Neutrophil (primary cell): ENCODE data around the gene LAPTM4A.
"Not testable (repeated sequence)": the region's sequence is repeated elsewhere in the genome, so short reads cannot be mapped to it uniquely, and the experiment has no call there.

Experiments
- H3K27ac ChIP-seq: fragments of 200-600 bp; sonication (generic); 2 replicates; pipeline ENCODE4 v1.5.1; 2016; ENCODE audit warnings: mild to moderate bottlenecking, moderate library complexity
- H3K27me3 ChIP-seq: fragments of 200-600 bp; sonication (generic); 2 replicates; pipeline ENCODE4 v1.6.0; 2016; ENCODE audit warnings: mild to moderate bottlenecking
- H3K36me3 ChIP-seq: fragments of 200-600 bp; sonication (generic); 2 replicates; pipeline ENCODE4 v1.5.1; 2017
- H3K4me1 ChIP-seq, 2 experiments: fragments of 200-600 bp in 1 of 2; sonication (generic) in 1 of 2; 1 replicate in 1 of 2; 2 replicates in 1 of 2; pipeline versions ENCODE4 v1.5.1 to v1.6.1; 2013 to 2016; ENCODE audit warnings: low read depth in 1 of 2, low read length in 1 of 2, mild to moderate bottlenecking in 1 of 2, moderate library complexity in 1 of 2; ENCODE audit not compliant: control insufficient read depth in 1 of 2, insufficient read depth in 1 of 2
- H3K4me3 ChIP-seq, 2 experiments: fragments of 200-600 bp in 1 of 2; sonication (generic) in 1 of 2; 1 replicate in 1 of 2; 2 replicates in 1 of 2; pipeline ENCODE4 v1.5.1; 2013 to 2016; ENCODE audit warnings: low read depth in 1 of 2, low read length in 1 of 2, mild to moderate bottlenecking in 1 of 2, moderate library complexity in 1 of 2
- H3K9me3 ChIP-seq: fragments of 200-600 bp; sonication (generic); 2 replicates; pipeline ENCODE4 v1.5.1; 2016
- TF ChIP-seq, protein P1 (sequence below): fragments of 200-600 bp; sonication (generic); IDR thresholded peaks from 2 replicates; pipeline ENCODE4 v1.5.1; 2016; ENCODE audit warnings: antibody characterized with exemption

Gene LAPTM4A

DNA sequence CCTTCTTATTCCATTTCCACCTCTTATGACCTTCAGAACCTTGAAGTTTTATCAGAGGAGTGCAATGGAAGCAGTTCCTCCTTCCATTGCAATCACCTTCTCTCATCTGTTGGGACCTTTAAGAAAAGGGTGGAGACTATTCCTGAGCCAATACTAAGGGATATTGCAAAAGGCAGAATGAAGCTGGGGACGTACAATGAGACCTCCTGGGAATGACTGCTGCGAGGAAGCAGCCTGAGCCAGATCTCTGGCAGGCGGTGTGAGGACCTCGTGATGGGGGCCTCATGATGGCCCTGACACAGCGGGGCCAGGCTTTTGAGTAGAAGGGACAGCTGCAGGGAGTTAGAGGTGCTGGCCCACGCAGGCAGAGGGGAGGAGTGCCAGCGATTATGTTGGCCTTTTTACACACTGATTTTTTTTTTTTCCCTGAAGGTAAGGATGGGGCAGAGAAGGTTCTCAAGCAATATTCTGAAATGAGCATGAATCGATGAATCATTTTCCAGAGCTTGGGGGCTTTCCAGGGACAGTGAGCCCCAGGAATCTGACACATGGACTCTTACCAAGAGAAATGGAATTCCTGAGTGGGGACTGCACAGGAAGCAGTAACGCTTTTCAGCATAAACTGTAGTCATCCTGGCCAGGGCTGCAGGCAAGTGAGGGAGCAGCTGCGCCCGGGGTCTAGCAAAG, 40.0 kb upstream of the LAPTM4A start:
- TF ChIP-seq, protein P1, sequence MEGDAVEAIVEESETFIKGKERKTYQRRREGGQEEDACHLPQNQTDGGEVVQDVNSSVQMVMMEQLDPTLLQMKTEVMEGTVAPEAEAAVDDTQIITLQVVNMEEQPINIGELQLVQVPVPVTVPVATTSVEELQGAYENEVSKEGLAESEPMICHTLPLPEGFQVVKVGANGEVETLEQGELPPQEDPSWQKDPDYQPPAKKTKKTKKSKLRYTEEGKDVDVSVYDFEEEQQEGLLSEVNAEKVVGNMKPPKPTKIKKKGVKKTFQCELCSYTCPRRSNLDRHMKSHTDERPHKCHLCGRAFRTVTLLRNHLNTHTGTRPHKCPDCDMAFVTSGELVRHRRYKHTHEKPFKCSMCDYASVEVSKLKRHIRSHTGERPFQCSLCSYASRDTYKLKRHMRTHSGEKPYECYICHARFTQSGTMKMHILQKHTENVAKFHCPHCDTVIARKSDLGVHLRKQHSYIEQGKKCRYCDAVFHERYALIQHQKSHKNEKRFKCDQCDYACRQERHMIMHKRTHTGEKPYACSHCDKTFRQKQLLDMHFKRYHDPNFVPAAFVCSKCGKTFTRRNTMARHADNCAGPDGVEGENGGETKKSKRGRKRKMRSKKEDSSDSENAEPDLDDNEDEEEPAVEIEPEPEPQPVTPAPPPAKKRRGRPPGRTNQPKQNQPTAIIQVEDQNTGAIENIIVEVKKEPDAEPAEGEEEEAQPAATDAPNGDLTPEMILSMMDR, result no peak
- H3K27ac ChIP-seq, result no peak overlapping the region
- H3K4me1 ChIP-seq, result no peaks in the 10 kb centered on the region
- H3K4me3 ChIP-seq, result no peak overlapping the region
- H3K9me3 ChIP-seq, result no peaks in the 10 kb centered on the region
- H3K27me3 ChIP-seq, result no peaks in the 10 kb centered on the region
- H3K36me3 ChIP-seq, result no peaks in the 10 kb centered on the region

DNA sequence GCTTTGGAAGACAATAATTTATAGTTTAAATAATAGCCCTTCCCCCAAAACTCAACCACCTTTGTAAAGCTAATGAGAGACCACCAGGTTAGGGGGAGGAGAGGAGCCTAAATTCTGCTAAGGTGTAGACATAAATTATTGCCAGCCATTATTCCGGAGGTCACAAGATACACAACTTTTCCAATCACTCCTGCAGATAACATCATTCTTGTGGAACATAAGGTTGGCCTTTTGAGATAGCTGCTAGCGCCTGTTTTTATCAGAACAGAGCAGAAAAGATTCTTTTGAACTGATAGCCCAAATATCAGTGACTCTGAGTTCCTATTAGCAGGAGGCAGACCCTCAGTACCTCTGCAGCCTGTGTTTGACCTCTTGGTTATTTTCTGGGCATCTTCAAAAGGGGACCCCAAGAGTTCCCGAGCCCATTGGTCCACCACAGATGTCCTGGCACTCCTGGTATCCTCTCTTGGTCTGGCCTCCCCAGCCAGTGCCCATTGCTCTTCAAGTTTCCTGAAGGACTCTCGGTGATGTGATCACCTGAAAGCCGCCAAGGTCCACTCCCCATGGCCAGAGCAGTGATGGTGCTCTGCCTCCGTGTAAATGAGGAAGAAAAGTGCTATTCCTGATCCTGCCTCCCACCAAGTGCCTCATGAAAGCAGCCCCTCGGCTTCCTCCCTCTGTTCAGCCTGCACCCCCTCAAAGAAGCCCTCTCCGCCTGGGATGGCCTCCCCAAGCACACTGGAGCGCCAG, 38.5 kb upstream of the LAPTM4A start:
- no peaks in the 10 kb centered on the region for H3K9me3 ChIP-seq
- no peaks in the 10 kb centered on the region for H3K36me3 ChIP-seq
- H3K27me3 ChIP-seq, result no peaks in the 10 kb centered on the region
- TF ChIP-seq, protein P1, result no peak
- H3K4me1 ChIP-seq, result no peaks in the 10 kb centered on the region
- no peak overlapping the region for H3K4me3 ChIP-seq
- no peak overlapping the region for H3K27ac ChIP-seq

GRCh38 chr2:20085909-20086308, 34.5 kb upstream of the LAPTM4A start:
- H3K27me3 ChIP-seq, H3K4me1 ChIP-seq, H3K4me3 ChIP-seq, H3K9me3 ChIP-seq, H3K36me3 ChIP-seq, H3K27ac ChIP-seq: not testable (repeated sequence)

DNA sequence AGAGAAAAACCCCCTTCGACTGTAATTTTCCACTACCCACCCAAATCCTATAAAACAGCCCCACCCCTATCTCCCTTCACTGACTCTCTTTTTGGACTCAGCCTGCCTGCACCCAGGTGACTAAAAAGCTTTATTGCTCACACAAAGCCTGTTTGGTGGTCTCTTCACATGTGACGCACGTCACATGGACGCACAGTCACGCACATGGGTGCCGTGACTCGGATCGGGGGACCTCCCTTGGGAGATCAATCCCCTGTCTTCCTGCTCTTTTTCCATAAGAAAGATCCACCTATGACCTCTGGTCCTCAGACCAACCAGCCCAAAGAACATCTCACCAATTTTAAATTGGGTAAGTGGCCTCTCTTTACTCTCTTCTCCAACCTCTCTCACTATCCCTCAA, 31.4 kb upstream of the LAPTM4A start:
- not testable (repeated sequence) for H3K4me3 ChIP-seq, H3K36me3 ChIP-seq, H3K4me1 ChIP-seq, H3K27me3 ChIP-seq, H3K27ac ChIP-seq, H3K9me3 ChIP-seq

- TF ChIP-seq, protein P1, result no peak
These were observed 30.4 kb upstream of the LAPTM4A start for GRCh38 chr2:20081841-20082240.

DNA sequence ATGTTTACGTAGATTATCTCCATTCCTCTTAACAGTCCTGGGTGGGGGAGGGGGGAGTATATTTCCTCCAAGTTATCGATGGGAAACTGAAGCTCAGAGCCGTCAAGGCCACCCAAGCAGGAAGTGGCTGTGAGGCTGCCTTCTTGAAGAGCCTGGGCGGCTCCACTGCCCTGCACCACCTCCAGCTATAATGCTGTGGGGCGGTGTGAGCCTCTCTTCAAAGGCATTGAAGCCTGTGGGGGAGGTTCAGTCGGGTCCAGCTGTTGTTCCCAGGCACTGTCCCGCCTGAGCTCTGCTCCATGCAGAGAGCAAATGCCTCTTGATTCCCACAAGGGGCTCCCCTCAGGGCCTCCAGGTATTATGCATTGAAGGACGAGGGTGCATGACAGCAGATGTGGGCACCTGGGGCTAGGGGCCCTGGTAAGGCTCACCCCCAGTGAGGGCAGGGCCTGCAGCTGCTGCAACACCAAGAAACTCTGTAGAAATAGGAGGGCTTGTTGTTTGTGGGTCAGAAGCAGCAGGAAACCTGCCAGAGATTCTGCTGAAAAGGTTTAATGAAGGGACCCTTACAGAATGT, 29.5 kb upstream of the LAPTM4A start:
- Histone ChIP-seq H3K27me3 (no peaks in the 10 kb centered on the region), H3K27ac (no peak overlapping the region), H3K4me1 (no peaks in the 10 kb centered on the region), H3K4me3 (no peak overlapping the region), H3K9me3 (no peaks in the 10 kb centered on the region), H3K36me3 (no peaks in the 10 kb centered on the region)
- TF ChIP-seq, protein P1, result no peak

More at GRCh38 chr2:20081841-20082240, 30.4 kb upstream of the LAPTM4A start:
- no peaks in the 10 kb centered on the region for H3K27me3 ChIP-seq
- no peaks in the 10 kb centered on the region for H3K36me3 ChIP-seq
- no peak overlapping the region for H3K27ac ChIP-seq
- H3K4me1 ChIP-seq, result no peaks in the 10 kb centered on the region
- H3K9me3 ChIP-seq, result no peaks in the 10 kb centered on the region
- H3K4me3 ChIP-seq, result no peak overlapping the region
